HCT116 (cell line): ENCODE data around the gene OMP. TPM values are rescaled to one million over a fixed set of nuclear protein-coding genes. Genes with fewer than 3 reads are reported as not detected.

ENCODE experiments used
- ATAC-seq: fragments of 200-7000 bp; cut with Tn5 transposase; 2 replicates; pipeline ENCODE4 v1.9.1; 2020; ENCODE audit warnings: mild to moderate bottlenecking, moderate library complexity
- BruUV-seq: library from RNA; stranded (reverse); fragments of 400-500 nt; replicated peaks from 2 replicates; lab custom pipeline; 2021; lab: Mats Ljungman, UMichigan
- CTCF ChIA-PET: fragments of 300-600 bp; sonication (Branson Sonifier 250); formaldehyde crosslinking; loops from one replicate; lab custom pipeline; 2021; ENCODE audit warnings: antibody characterized with exemption; lab: Charles Lee
- POLR2A ChIA-PET: fragments of 300-600, 350-600 bp; sonication (Branson Sonifier 250); formaldehyde crosslinking; loops from one replicate; lab custom pipeline; 2021; ENCODE audit warnings: antibody characterized with exemption; lab: Charles Lee
- RAD21 ChIA-PET, 2 experiments: fragments of 300-600 bp; sonication (Branson Sonifier 250); formaldehyde crosslinking; loops; one replicate each; lab custom pipeline; 2023; ENCODE audit warnings: low total read pairs in 2 of 2; ENCODE audit not compliant: uncharacterized antibody in 2 of 2, unreplicated experiment in 2 of 2, low non-redundant PET in 1 of 2; lab: Charles Lee
- DNase-seq: peaks from one replicate; pipeline ENCODE4 v3.0.0-alpha.2; 2010; ENCODE audit warnings: low read depth, low spot score
- H2AFZ ChIP-seq: fragments of 200-600 bp; shearing (Covaris generic), sonication (generic); 2 replicates; pipeline ENCODE4 v1.6.1; 2017; ENCODE audit warnings: low read depth, mixed run types, mixed read lengths, antibody characterized with exemption, low read length; ENCODE audit not compliant: poor library complexity, severe bottlenecking
- H3K27ac ChIP-seq: 2 replicates; pipeline ENCODE4 v1.5.1; 2012; ENCODE audit warnings: low read depth, low read length
- H3K27me3 ChIP-seq: fragments of 200-600 bp; sonication (generic); 2 replicates; pipeline ENCODE4 v1.6.1; 2016; ENCODE audit warnings: mixed run types, low read length, mixed read lengths; ENCODE audit not compliant: insufficient read depth
- H3K36me3 ChIP-seq, 2 experiments: fragments of 200-500 bp in 1 of 2; fragments of 200-600 bp in 1 of 2; sonication (Bioruptor generic) in 1 of 2; sonication (generic) in 1 of 2; 2 replicates each; pipeline versions ENCODE4 v1.5.1 to v1.6.1; 2014 to 2016; ENCODE audit warnings: low read length in 2 of 2, inconsistent platforms in 1 of 2, mixed read lengths in 1 of 2, mixed run types in 1 of 2; ENCODE audit not compliant: insufficient read depth in 2 of 2, control insufficient read depth in 1 of 2
- H3K4me1 ChIP-seq, 2 experiments: fragments of 200-600 bp in 1 of 2; sonication (generic) in 1 of 2; 2 replicates each; pipeline versions ENCODE4 v1.5.1 to v1.6.1; 2012 to 2017; ENCODE audit warnings: low read length in 2 of 2, inconsistent platforms in 1 of 2, mild to moderate bottlenecking in 1 of 2, mixed read lengths in 1 of 2, mixed run types in 1 of 2, moderate library complexity in 1 of 2; ENCODE audit not compliant: insufficient read depth in 2 of 2, control insufficient read depth in 1 of 2
- H3K4me2 ChIP-seq: fragments of 200-600 bp; sonication (generic); 2 replicates; pipeline ENCODE4 v1.6.1; 2017; ENCODE audit warnings: mixed run types, low read length, mixed read lengths
- H3K4me3 ChIP-seq, 2 experiments: fragments of 200-600 bp in 1 of 2; sonication (generic) in 1 of 2; replicated peaks in 1 of 2; 2 replicates each; pipeline ENCODE4 v1.5.1; 2011 to 2016; ENCODE audit warnings: low read length in 2 of 2, control low read depth in 1 of 2, low read depth in 1 of 2, mild to moderate bottlenecking in 1 of 2, mixed read lengths in 1 of 2, mixed run types in 1 of 2
- H3K79me2 ChIP-seq: fragments of 200-600 bp; sonication (generic); 2 replicates; pipeline ENCODE4 v1.6.1; 2017; ENCODE audit warnings: mild to moderate bottlenecking, mixed run types, low read length, moderate library complexity, mixed read lengths; ENCODE audit not compliant: insufficient read depth
- H3K9ac ChIP-seq: fragments of 200-600 bp; sonication (generic); 2 replicates; pipeline ENCODE4 v1.6.1; 2016; ENCODE audit warnings: low read length, mixed read lengths
- H3K9me2 ChIP-seq: fragments of 200-600 bp; sonication (generic), shearing (Covaris generic); 2 replicates; pipeline ENCODE4 v1.6.1; 2017; ENCODE audit warnings: mixed run types, mild to moderate bottlenecking, moderate library complexity; ENCODE audit not compliant: insufficient read depth
- H3K9me3 ChIP-seq, 2 experiments: fragments of 200-500 bp in 1 of 2; fragments of 200-600 bp in 1 of 2; sonication (Bioruptor generic) in 1 of 2; sonication (generic) in 1 of 2; 2 replicates each; pipeline ENCODE4 v1.6.1; 2014 to 2017; ENCODE audit warnings: low read length in 2 of 2, mixed read lengths in 2 of 2, inconsistent platforms in 1 of 2, low read depth in 1 of 2, mild to moderate bottlenecking in 1 of 2, mixed run types in 1 of 2, moderate library complexity in 1 of 2; ENCODE audit not compliant: control insufficient read depth in 1 of 2, insufficient read depth in 1 of 2
- H4K20me1 ChIP-seq: fragments of 200-600 bp; sonication (generic), shearing (Covaris generic); 2 replicates; pipeline ENCODE4 v1.6.1; 2017; ENCODE audit warnings: mixed run types, mild to moderate bottlenecking, moderate library complexity; ENCODE audit not compliant: insufficient read depth
- CBX3 ChIP-seq: IDR thresholded peaks from 2 replicates; pipeline ENCODE4 v1.6.1; 2012; ENCODE audit warnings: low read depth
- CTCF ChIP-seq, 3 experiments: fragments of 200-600 bp in 1 of 3; sonication (generic) in 1 of 3; IDR thresholded peaks in 2 of 3; conservative IDR thresholded peaks in 1 of 3; 2 replicates each; pipeline ENCODE4 v1.5.1; 2012 to 2017; ENCODE audit warnings: low read depth in 2 of 3, low read length in 2 of 3, antibody characterized with exemption in 1 of 3, borderline replicate concordance in 1 of 3, control low read depth in 1 of 3, mild to moderate bottlenecking in 1 of 3, mixed read lengths in 1 of 3, mixed run types in 1 of 3, moderate library complexity in 1 of 3; ENCODE audit not compliant: insufficient read depth in 1 of 3
- ELF1 ChIP-seq: IDR thresholded peaks from 2 replicates; pipeline ENCODE4 v1.6.1; 2012; ENCODE audit warnings: low read depth, borderline replicate concordance
- EZH2phosphoT487 ChIP-seq: fragments of 200-600 bp; IDR thresholded peaks from 2 replicates; pipeline ENCODE4 v1.6.1; 2018; ENCODE audit warnings: antibody characterized with exemption, borderline replicate concordance
- JUND ChIP-seq: IDR thresholded peaks from 2 replicates; pipeline ENCODE4 v1.6.1; 2012
- MAX ChIP-seq: IDR thresholded peaks from 2 replicates; pipeline ENCODE4 v1.6.1; 2012
- POLR2A ChIP-seq: IDR thresholded peaks from 2 replicates; pipeline ENCODE4 v1.7.0; 2011; ENCODE audit warnings: borderline replicate concordance; ENCODE audit not compliant: insufficient read depth, insufficient read length; ENCODE audit errors: extremely low read depth
- POLR2AphosphoS5 ChIP-seq: IDR thresholded peaks from 2 replicates; pipeline ENCODE4 v1.6.1; 2011; ENCODE audit warnings: mild to moderate bottlenecking, low read depth, low read length, moderate library complexity
- RAD21 ChIP-seq: IDR thresholded peaks from 2 replicates; pipeline ENCODE4 v1.6.1; 2012; ENCODE audit warnings: low read depth, mild to moderate bottlenecking
- SP1 ChIP-seq: IDR thresholded peaks from 2 replicates; pipeline ENCODE4 v1.6.1; 2012; ENCODE audit warnings: low read depth
- SRF ChIP-seq: IDR thresholded peaks from 2 replicates; pipeline ENCODE4 v1.6.1; 2012; ENCODE audit warnings: low read depth
- ZBTB33 ChIP-seq: IDR thresholded peaks from 2 replicates; pipeline ENCODE4 v1.6.1; 2011; ENCODE audit warnings: mild to moderate bottlenecking, low read length, moderate library complexity; ENCODE audit not compliant: insufficient replicate concordance; ENCODE audit errors: extremely low read depth
- ZFX ChIP-seq: fragments of 450-650 bp; IDR thresholded peaks from 2 replicates; pipeline ENCODE4 v1.6.1; 2017
- intact Hi-C: fragments of 100-400 bp; cut with micrococcal nuclease; formaldehyde crosslinking; loops from 2 replicates; pipeline ENCODE4 v1.10.0; 2022
- total RNA-seq: library from RNA; stranded (reverse); gene quantifications from one replicate; pipeline ENCODE4 v1.2.1, GENCODE V29; 2021; ENCODE audit not compliant: unreplicated experiment

The OMP gene
- total RNA-seq, 1 experiment from 2014 or later = not detected

GRCh38 chr11:77144196-77144856 is 41.7 kb downstream of the OMP start:
- H3K4me1 ChIP-seq = peaks cover 0 to 5% of the 10 kb centered on the region in 2 experiments; a peak in 1 of 4 replicates
- intact Hi-C loops = no loop called here
- no peak overlapping the region for H3K4me2 ChIP-seq
- no peaks in the 10 kb centered on the region for H3K36me3 ChIP-seq
- no peak overlapping the region for H3K27ac ChIP-seq
- no peaks in the 10 kb centered on the region for H3K27me3 ChIP-seq
- ATAC-seq = no peak
- TF ChIP-seq RAD21 (no peak), EZH2phosphoT487 (no peak), ZBTB33 (no peak), JUND (no peak), POLR2A (no peak)
- POLR2A ChIA-PET = no interaction called here
- RAD21 ChIA-PET = no interaction called here
- no peak for DNase-seq
- H2AFZ ChIP-seq = no peak overlapping the region
- no peak overlapping the region for H3K4me3 ChIP-seq
- no peak overlapping the region for H3K9ac ChIP-seq
- H3K9me2 ChIP-seq = no peaks in the 10 kb centered on the region
- CTCF ChIA-PET = interaction anchor here (1.5 kb wide), 1 partner anchor 17 kb away, joined by 4 read pairs; no protein-coding TSS in a partner anchor
- no peaks in the 10 kb centered on the region for H3K79me2 ChIP-seq
- BruUV-seq = no TSS peak
- no peaks in the 10 kb centered on the region for H4K20me1 ChIP-seq
- no peaks in the 10 kb centered on the region for H3K9me3 ChIP-seq

GRCh38 chr11:77144857-77145428 is 42.3 kb downstream of the OMP start:
- DNase-seq = no peak
- ChIA-PET CTCF (no interaction called here), RAD21 (no interaction called here), POLR2A (no interaction called here)
- Histone ChIP-seq H3K9me3 (no peaks in the 10 kb centered on the region), H3K36me3 (no peaks in the 10 kb centered on the region), H4K20me1 (no peaks in the 10 kb centered on the region), H3K79me2 (no peaks in the 10 kb centered on the region), H3K27ac (no peak overlapping the region), H2AFZ (no peak overlapping the region), H3K4me1 (peaks cover 0 to 5% of the 10 kb centered on the region in 2 experiments; a peak in 1 of 4 replicates), H3K27me3 (no peaks in the 10 kb centered on the region), H3K9me2 (no peaks in the 10 kb centered on the region), H3K9ac (no peak overlapping the region), H3K4me3 (no peak overlapping the region), H3K4me2 (no peak overlapping the region)
- no TSS peak for BruUV-seq
- no peak for ATAC-seq
- intact Hi-C loops = no loop called here
- TF ChIP-seq CTCF (IDR thresholded peaks at IDR 0.05 in 2 of 3, conservative IDR thresholded peaks at IDR 0.05 in 1 of 3; ENCODE audit: borderline replicate concordance in 1 of 3, insufficient read depth in 1 of 3, low read depth in 2 of 3, low read length in 2 of 3) (no peak), POLR2AphosphoS5 (no peak), SRF (no peak), ZBTB33 (no peak), CBX3 (no peak), SP1 (no peak), MAX (no peak), ELF1 (no peak), ZFX (no peak)
